Measurements from ENCODE around the gene RNF4.
"Not testable (repeated sequence)": the region's sequence is repeated elsewhere in the genome, so short reads cannot be mapped to it uniquely, and the experiment has no call there.

RNF4 gene

DNA sequence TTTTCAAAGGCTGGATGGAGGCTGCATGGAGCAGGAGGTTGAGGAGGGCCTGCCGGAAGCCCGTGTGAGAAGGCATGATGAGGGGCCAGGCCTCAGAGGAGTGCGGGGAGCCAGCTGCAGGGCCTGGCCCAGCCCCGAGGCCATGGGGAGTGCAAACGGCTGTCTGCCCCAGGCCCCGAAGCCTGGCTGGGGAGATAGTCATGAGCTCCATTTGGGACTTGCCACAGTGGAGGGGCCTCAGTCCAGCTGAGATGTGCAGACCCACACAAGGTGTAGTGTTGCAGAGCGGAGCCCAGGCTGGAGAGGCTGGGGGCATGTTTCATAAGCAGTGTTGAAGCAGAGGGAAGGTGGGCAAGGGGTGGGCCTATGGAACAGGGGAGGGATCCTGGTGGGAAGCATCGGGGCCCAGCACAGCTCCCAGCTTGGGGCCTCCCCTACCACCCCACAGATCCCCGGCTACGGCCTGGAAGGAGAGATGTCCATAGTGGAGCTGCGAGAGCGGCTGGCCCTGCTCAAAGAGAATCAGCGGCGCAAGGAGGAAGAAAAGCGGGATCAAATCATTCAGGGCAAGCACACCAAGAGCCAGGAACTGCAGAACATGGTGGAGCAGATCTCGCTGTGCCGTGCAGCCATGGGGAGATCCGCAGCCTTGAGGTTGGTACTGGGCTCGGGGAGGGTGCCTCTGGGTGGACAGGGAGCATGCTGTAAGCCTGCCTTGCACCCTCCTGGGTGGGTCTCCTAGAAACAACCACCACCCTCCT is 9.1 kb upstream of the RNF4 start:
- no peak overlapping the region for H3K9ac ChIP-seq (ENCODE audit: insufficient read length)
- H3K36me3 ChIP-seq (ENCODE audit: insufficient read depth, low read length) = no peaks in the 10 kb centered on the region
- no peaks in the 10 kb centered on the region for H3K9me3 ChIP-seq (ENCODE audit: low read depth, low read length)
- no peak for TF ChIP-seq EZH2 (IDR thresholded peaks at IDR 0.05)
- no peak for TF ChIP-seq FOXP2 (optimal IDR thresholded peaks at IDR 0.05; ENCODE audit: control extremely low read depth, extremely low read length, insufficient read depth)
- TF ChIP-seq POLR2AphosphoS5 (IDR thresholded peaks at IDR 0.05; ENCODE audit: borderline replicate concordance, low read depth, low read length) = no peak
- DNase-seq (ENCODE audit: low read depth, low spot score) = no peak
- H3K4me3 ChIP-seq = no peak overlapping the region
- no peak overlapping the region for H3K27ac ChIP-seq

- TF ChIP-seq FOXP2 (optimal IDR thresholded peaks at IDR 0.05; ENCODE audit: control extremely low read depth, extremely low read length, insufficient read depth) (no peak), POLR2AphosphoS5 (IDR thresholded peaks at IDR 0.05; ENCODE audit: borderline replicate concordance, low read depth, low read length) (no peak), EZH2 (IDR thresholded peaks at IDR 0.05) (no peak)
- no peaks in the 10 kb centered on the region for H3K36me3 ChIP-seq (ENCODE audit: insufficient read depth, low read length)
Observed at GRCh38 chr4:2461246-2461960, 7.5 kb upstream of the RNF4 start.

GRCh38 chr4:2462218-2462991 is 6.5 kb upstream of the RNF4 start:
- TF ChIP-seq EZH2 (IDR thresholded peaks at IDR 0.05) (no peak), POLR2AphosphoS5 (IDR thresholded peaks at IDR 0.05; ENCODE audit: borderline replicate concordance, low read depth, low read length) (no peak), FOXP2 (optimal IDR thresholded peaks at IDR 0.05; ENCODE audit: control extremely low read depth, extremely low read length, insufficient read depth) (no peak)
- Histone ChIP-seq H3K4me3 (peak overlapping the region; percentile 76), H3K9ac (ENCODE audit: insufficient read length) (peak overlapping the region; percentile 41), H3K36me3 (ENCODE audit: insufficient read depth, low read length) (no peaks in the 10 kb centered on the region), H3K9me3 (ENCODE audit: low read depth, low read length) (no peaks in the 10 kb centered on the region), H3K27ac (no peak overlapping the region)
- no peak for DNase-seq (ENCODE audit: low read depth, low spot score)

More at GRCh38 chr4:2461246-2461960, 7.5 kb upstream of the RNF4 start:
- Histone ChIP-seq H3K9me3 (ENCODE audit: low read depth, low read length) (no peaks in the 10 kb centered on the region), H3K27ac (no peak overlapping the region), H3K9ac (ENCODE audit: insufficient read length) (no peak overlapping the region), H3K4me3 (no peak overlapping the region)
- no peak for DNase-seq (ENCODE audit: low read depth, low spot score)

DNA sequence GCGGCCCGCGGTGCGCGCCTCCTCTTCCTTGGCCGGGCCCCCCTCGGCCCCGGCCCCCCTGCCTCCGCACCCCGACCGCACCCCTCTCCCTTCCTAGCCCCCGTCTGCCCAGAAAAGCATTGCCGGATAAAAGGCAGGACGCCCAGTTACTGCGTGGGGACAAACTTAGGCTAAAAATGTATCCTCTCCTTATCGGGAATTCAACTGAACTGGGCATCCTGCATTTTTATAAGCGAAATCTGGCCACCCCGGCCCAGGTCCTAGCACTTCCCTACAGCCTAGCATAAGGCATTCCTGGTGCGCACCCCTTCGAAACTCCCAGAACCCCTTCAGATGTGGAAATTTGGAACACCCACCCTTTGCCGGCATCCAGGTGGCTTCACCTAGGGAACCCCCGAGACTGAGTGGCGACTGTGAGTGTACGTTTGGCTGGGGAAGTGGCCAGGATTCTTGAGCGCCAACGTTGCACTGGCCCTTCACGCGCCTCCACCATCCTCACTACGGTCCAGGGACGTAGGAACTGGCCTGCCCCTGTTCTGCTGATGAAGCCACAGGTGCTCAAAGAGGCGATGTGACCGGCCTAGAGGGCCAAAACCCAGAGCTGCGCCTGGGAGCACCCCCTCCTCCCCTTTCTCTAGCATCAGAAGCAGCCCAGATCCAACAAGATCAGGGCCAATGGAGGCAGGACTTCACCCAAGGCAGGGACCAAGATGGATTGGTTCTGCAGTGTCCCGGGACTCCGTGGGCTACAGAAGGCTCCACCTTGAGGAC is 5.7 kb upstream of the RNF4 start:
- DNase-seq (ENCODE audit: low read depth, low spot score) = no peak
- no peak overlapping the region for H3K27ac ChIP-seq

DNA sequence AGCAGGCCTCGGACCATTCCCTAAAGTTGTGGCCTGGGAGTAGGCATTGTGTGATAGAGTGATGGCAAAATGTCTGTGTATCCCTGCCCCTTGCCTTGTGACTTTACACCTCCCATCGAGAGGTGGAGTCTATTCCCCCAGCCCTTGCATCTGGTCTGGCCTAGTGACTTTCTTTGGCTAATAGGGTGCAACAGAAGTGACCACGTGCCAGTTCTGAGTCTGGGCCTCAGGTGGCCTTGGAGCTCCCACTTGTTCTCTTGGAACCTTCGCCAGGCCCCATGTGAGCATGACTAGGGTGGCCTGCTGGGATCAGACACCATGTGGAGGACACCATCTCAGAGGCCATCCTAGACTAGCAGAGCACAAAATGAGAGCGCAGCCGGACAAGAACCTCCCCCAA is 3.9 kb upstream of the RNF4 start:
- H3K4me3 ChIP-seq = no peak overlapping the region
- no peak for TF ChIP-seq EZH2 (IDR thresholded peaks at IDR 0.05)
- no peak for TF ChIP-seq FOXP2 (optimal IDR thresholded peaks at IDR 0.05; ENCODE audit: control extremely low read depth, extremely low read length, insufficient read depth)
- no peak for TF ChIP-seq POLR2AphosphoS5 (IDR thresholded peaks at IDR 0.05; ENCODE audit: borderline replicate concordance, low read depth, low read length)
- H3K36me3 ChIP-seq (ENCODE audit: insufficient read depth, low read length) = no peaks in the 10 kb centered on the region
- H3K9me3 ChIP-seq (ENCODE audit: low read depth, low read length) = no peaks in the 10 kb centered on the region
- H3K27ac ChIP-seq = no peak overlapping the region
- no peak overlapping the region for H3K9ac ChIP-seq (ENCODE audit: insufficient read length)
- DNase-seq (ENCODE audit: low read depth, low spot score) = no peak

More for the DNA sequence above, 5.7 kb upstream of the RNF4 start:
- no peak overlapping the region for H3K9ac ChIP-seq (ENCODE audit: insufficient read length)
- H3K9me3 ChIP-seq (ENCODE audit: low read depth, low read length) = no peaks in the 10 kb centered on the region
- no peak for TF ChIP-seq FOXP2 (optimal IDR thresholded peaks at IDR 0.05; ENCODE audit: control extremely low read depth, extremely low read length, insufficient read depth)
- TF ChIP-seq EZH2 (IDR thresholded peaks at IDR 0.05) = no peak
- TF ChIP-seq POLR2AphosphoS5 (IDR thresholded peaks at IDR 0.05; ENCODE audit: borderline replicate concordance, low read depth, low read length) = no peak
- H3K36me3 ChIP-seq (ENCODE audit: insufficient read depth, low read length) = no peaks in the 10 kb centered on the region
- H3K4me3 ChIP-seq = peak overlapping the region; percentile 76

GRCh38 chr4:2465544-2465943 is 3.4 kb upstream of the RNF4 start:
- DNase-seq (ENCODE audit: low read depth, low spot score); H3K4me3 ChIP-seq; H3K9ac ChIP-seq (ENCODE audit: insufficient read length); H3K9me3 ChIP-seq (ENCODE audit: low read depth, low read length); H3K36me3 ChIP-seq (ENCODE audit: insufficient read depth, low read length); H3K27ac ChIP-seq: not testable (repeated sequence)

GRCh38 chr4:2469192-2469984 is 482 bp downstream of the RNF4 start:
- DNase-seq (ENCODE audit: low read depth, low spot score) = no peak
- H3K4me3 ChIP-seq = peak overlapping the region; percentile 81
- peak overlapping the region; percentile 94 for H3K9ac ChIP-seq (ENCODE audit: insufficient read length)

More at GRCh38 chr4:2469192-2469984, 482 bp downstream of the RNF4 start:
- H3K27ac ChIP-seq = peak overlapping the region; percentile 86
- H3K9me3 ChIP-seq (ENCODE audit: low read depth, low read length) = peaks cover 17% of the 10 kb centered on the region; the same call in 1 of the 2 replicates
- H3K36me3 ChIP-seq (ENCODE audit: insufficient read depth, low read length) = peaks cover 42% of the 10 kb centered on the region
- TF ChIP-seq POLR2AphosphoS5 (IDR thresholded peaks at IDR 0.05; ENCODE audit: borderline replicate concordance, low read depth, low read length) = no peak
- TF ChIP-seq FOXP2 (optimal IDR thresholded peaks at IDR 0.05; ENCODE audit: control extremely low read depth, extremely low read length, insufficient read depth) = no peak
- TF ChIP-seq EZH2 (IDR thresholded peaks at IDR 0.05) = no peak
